Panc1 (cell line): ENCODE measurements around the gene A2ML1. TPM values are rescaled to one million over a fixed set of nuclear protein-coding genes. Genes with fewer than 3 reads are reported as not detected.
"Not testable (repeated sequence)": the region's sequence is repeated elsewhere in the genome, so short reads cannot be mapped to it uniquely, and the experiment has no call there.

Experiments
- ATAC-seq: fragments of 200-7000 bp; cut with Tn5 transposase; 2 replicates; pipeline ENCODE4 v1.9.1; 2020; ENCODE audit warnings: mild to moderate bottlenecking, moderate library complexity
- BruUV-seq: library from RNA; stranded (reverse); fragments of 400-500 nt; replicated peaks from 2 replicates; lab custom pipeline; 2021; lab: Mats Ljungman, UMichigan
- CTCF ChIA-PET: fragments of 300-600 bp; sonication (Branson Sonifier 250); formaldehyde crosslinking; loops from one replicate; lab custom pipeline; 2022; ENCODE audit warnings: antibody characterized with exemption; lab: Charles Lee
- POLR2A ChIA-PET: fragments of 300-600 bp; sonication (Branson Sonifier 250); formaldehyde crosslinking; loops from one replicate; lab custom pipeline; 2022; ENCODE audit warnings: antibody characterized with exemption; lab: Charles Lee
- DNase-seq: peaks from one replicate; pipeline ENCODE4 v3.0.0-alpha.2; 2010; ENCODE audit warnings: low read depth, low spot score
- H3K27ac ChIP-seq: 2 replicates; pipeline ENCODE4 v1.5.1; 2011; ENCODE audit warnings: mild to moderate bottlenecking, low read length, inconsistent platforms
- H3K27me3 ChIP-seq: fragments of 200-500 bp; sonication (Bioruptor generic); 2 replicates; pipeline ENCODE4 v1.6.0; 2014; ENCODE audit warnings: low read length, inconsistent platforms; ENCODE audit not compliant: control insufficient read depth, insufficient read depth
- H3K36me3 ChIP-seq: fragments of 200-500 bp; sonication (Bioruptor generic); 2 replicates; pipeline ENCODE4 v1.5.1; 2014; ENCODE audit warnings: inconsistent platforms, mild to moderate bottlenecking, low read length, moderate library complexity; ENCODE audit not compliant: control insufficient read depth, insufficient read depth
- H3K4me1 ChIP-seq: 2 replicates; pipeline ENCODE4 v1.5.1; 2011; ENCODE audit warnings: inconsistent platforms, mild to moderate bottlenecking, low read length, moderate library complexity; ENCODE audit not compliant: control insufficient read depth, insufficient read depth
- H3K4me3 ChIP-seq, 2 experiments: 2 replicates each; pipeline ENCODE4 v1.5.1; 2011 to 2012; ENCODE audit warnings: low read depth in 2 of 2, low read length in 2 of 2, mild to moderate bottlenecking in 2 of 2, inconsistent platforms in 1 of 2, moderate library complexity in 1 of 2
- H3K9me3 ChIP-seq: fragments of 200-500 bp; sonication (Bioruptor generic); 2 replicates; pipeline ENCODE4 v1.5.1; 2014; ENCODE audit warnings: low read depth, mild to moderate bottlenecking, inconsistent platforms, low read length, moderate library complexity; ENCODE audit not compliant: control insufficient read depth, insufficient read depth
- CTCF ChIP-seq: fragments of 450-650 bp; IDR thresholded peaks from 2 replicates; pipeline ENCODE4 v1.5.1; 2017; ENCODE audit warnings: mild to moderate bottlenecking
- REST ChIP-seq, 2 experiments: IDR thresholded peaks; 2 replicates each; pipeline ENCODE4 v1.6.1; 2011 to 2012; ENCODE audit warnings: low read depth in 2 of 2, control low read depth in 1 of 2, low read length in 1 of 2, mild to moderate bottlenecking in 1 of 2, moderate library complexity in 1 of 2; ENCODE audit not compliant: insufficient read depth in 1 of 2
- SIN3A ChIP-seq: IDR thresholded peaks from 2 replicates; pipeline ENCODE4 v1.6.1; 2012; ENCODE audit warnings: low read depth, mild to moderate bottlenecking, low read length, moderate library complexity, borderline replicate concordance; ENCODE audit not compliant: insufficient read depth
- TCF7L2 ChIP-seq: IDR thresholded peaks from 2 replicates; pipeline ENCODE4 v1.6.1; 2011; ENCODE audit warnings: mild to moderate bottlenecking, low read depth, low read length, inconsistent platforms
- in situ Hi-C: cut with HindIII; loops from 2 replicates; pipeline ENCODE4 v1.10.0; 2016; ENCODE audit warnings: low sequenced_read_pairs, low pct_unique_long_range_greater_than_20kb
- intact Hi-C: fragments of 100-400 bp; cut with micrococcal nuclease; formaldehyde crosslinking; loops from one replicate; pipeline ENCODE4 v1.10.0; 2022; ENCODE audit not compliant: unreplicated experiment
- total RNA-seq: library from RNA; stranded (reverse); gene quantifications from one replicate; pipeline ENCODE4 v1.2.1, GENCODE V29; 2021; ENCODE audit not compliant: unreplicated experiment

Gene A2ML1
- total RNA-seq, 1 experiment from 2014 or later, result not detected

- CTCF ChIA-PET, BruUV-seq, H3K4me3 ChIP-seq, ATAC-seq, intact Hi-C loops, DNase-seq, H3K27me3 ChIP-seq, POLR2A ChIA-PET, in situ Hi-C loops, H3K36me3 ChIP-seq, H3K4me1 ChIP-seq, H3K27ac ChIP-seq, H3K9me3 ChIP-seq: not testable (repeated sequence)
These were observed 27.8 kb upstream of the A2ML1 start for GRCh38 chr12:8794611-8795010.

GRCh38 chr12:8796831-8797626, 25.4 kb upstream of the A2ML1 start:
- intact Hi-C loops, result no loop called here
- ATAC-seq, result no peak
- H3K4me1 ChIP-seq, result no peaks in the 10 kb centered on the region
- in situ Hi-C loops, result no loop called here
- no TSS peak for BruUV-seq
- no peak overlapping the region for H3K27ac ChIP-seq
- no peaks in the 10 kb centered on the region for H3K36me3 ChIP-seq
- ChIA-PET CTCF (no interaction called here), POLR2A (no interaction called here)
- no peaks in the 10 kb centered on the region for H3K9me3 ChIP-seq
- H3K4me3 ChIP-seq, result no peak overlapping the region
- H3K27me3 ChIP-seq, result no peaks in the 10 kb centered on the region
- DNase-seq, result no peak
- TF ChIP-seq TCF7L2, result no peak
- no peak for TF ChIP-seq REST (IDR thresholded peaks at IDR 0.05; ENCODE audit: insufficient read depth in 1 of 2, low read depth in 2 of 2, low read length in 1 of 2)
- no peak for TF ChIP-seq CTCF
- TF ChIP-seq SIN3A, result no peak

- H3K27me3 ChIP-seq, H3K4me1 ChIP-seq, DNase-seq, intact Hi-C loops, POLR2A ChIA-PET, H3K27ac ChIP-seq, ATAC-seq, BruUV-seq, CTCF ChIA-PET, H3K36me3 ChIP-seq, H3K4me3 ChIP-seq, H3K9me3 ChIP-seq, in situ Hi-C loops: not testable (repeated sequence)
These were observed 21.2 kb upstream of the A2ML1 start for GRCh38 chr12:8801213-8801612.

- DNase-seq, in situ Hi-C loops, H3K4me1 ChIP-seq, CTCF ChIA-PET, intact Hi-C loops, ATAC-seq, H3K9me3 ChIP-seq, POLR2A ChIA-PET, H3K27me3 ChIP-seq, H3K36me3 ChIP-seq, BruUV-seq, H3K4me3 ChIP-seq, H3K27ac ChIP-seq: not testable (repeated sequence)
These were observed 17.6 kb upstream of the A2ML1 start for GRCh38 chr12:8804833-8805232.

- H3K9me3 ChIP-seq, intact Hi-C loops, CTCF ChIA-PET, H3K4me1 ChIP-seq, H3K27me3 ChIP-seq, ATAC-seq, POLR2A ChIA-PET, BruUV-seq, H3K4me3 ChIP-seq, DNase-seq, in situ Hi-C loops, H3K36me3 ChIP-seq, H3K27ac ChIP-seq: not testable (repeated sequence)
These were observed 16.9 kb upstream of the A2ML1 start for GRCh38 chr12:8805487-8805886.
